HCT116 (cell line): ENCODE data around the gene TMEFF2. TPM values are rescaled to one million over a fixed set of nuclear protein-coding genes. Genes with fewer than 3 reads are reported as not detected.

Source experiments
- ATAC-seq: fragments of 200-7000 bp; cut with Tn5 transposase; 2 replicates; pipeline ENCODE4 v1.9.1; 2020; ENCODE audit warnings: mild to moderate bottlenecking, moderate library complexity
- BruUV-seq: library from RNA; stranded (reverse); fragments of 400-500 nt; replicated peaks from 2 replicates; lab custom pipeline; 2021; lab: Mats Ljungman, UMichigan
- CTCF ChIA-PET: fragments of 300-600 bp; sonication (Branson Sonifier 250); formaldehyde crosslinking; loops from one replicate; lab custom pipeline; 2021; ENCODE audit warnings: antibody characterized with exemption; lab: Charles Lee
- POLR2A ChIA-PET: fragments of 300-600, 350-600 bp; sonication (Branson Sonifier 250); formaldehyde crosslinking; loops from one replicate; lab custom pipeline; 2021; ENCODE audit warnings: antibody characterized with exemption; lab: Charles Lee
- RAD21 ChIA-PET, 2 experiments: fragments of 300-600 bp; sonication (Branson Sonifier 250); formaldehyde crosslinking; loops; one replicate each; lab custom pipeline; 2023; ENCODE audit warnings: low total read pairs in 2 of 2; ENCODE audit not compliant: uncharacterized antibody in 2 of 2, unreplicated experiment in 2 of 2, low non-redundant PET in 1 of 2; lab: Charles Lee
- DNase-seq: peaks from one replicate; pipeline ENCODE4 v3.0.0-alpha.2; 2010; ENCODE audit warnings: low read depth, low spot score
- H2AFZ ChIP-seq: fragments of 200-600 bp; shearing (Covaris generic), sonication (generic); 2 replicates; pipeline ENCODE4 v1.6.1; 2017; ENCODE audit warnings: low read depth, mixed run types, mixed read lengths, antibody characterized with exemption, low read length; ENCODE audit not compliant: poor library complexity, severe bottlenecking
- H3K27ac ChIP-seq: 2 replicates; pipeline ENCODE4 v1.5.1; 2012; ENCODE audit warnings: low read depth, low read length
- H3K27me3 ChIP-seq: fragments of 200-600 bp; sonication (generic); 2 replicates; pipeline ENCODE4 v1.6.1; 2016; ENCODE audit warnings: mixed run types, low read length, mixed read lengths; ENCODE audit not compliant: insufficient read depth
- H3K36me3 ChIP-seq, 2 experiments: fragments of 200-500 bp in 1 of 2; fragments of 200-600 bp in 1 of 2; sonication (Bioruptor generic) in 1 of 2; sonication (generic) in 1 of 2; 2 replicates each; pipeline versions ENCODE4 v1.5.1 to v1.6.1; 2014 to 2016; ENCODE audit warnings: low read length in 2 of 2, inconsistent platforms in 1 of 2, mixed read lengths in 1 of 2, mixed run types in 1 of 2; ENCODE audit not compliant: insufficient read depth in 2 of 2, control insufficient read depth in 1 of 2
- H3K4me1 ChIP-seq, 2 experiments: fragments of 200-600 bp in 1 of 2; sonication (generic) in 1 of 2; 2 replicates each; pipeline versions ENCODE4 v1.5.1 to v1.6.1; 2012 to 2017; ENCODE audit warnings: low read length in 2 of 2, inconsistent platforms in 1 of 2, mild to moderate bottlenecking in 1 of 2, mixed read lengths in 1 of 2, mixed run types in 1 of 2, moderate library complexity in 1 of 2; ENCODE audit not compliant: insufficient read depth in 2 of 2, control insufficient read depth in 1 of 2
- H3K4me2 ChIP-seq: fragments of 200-600 bp; sonication (generic); 2 replicates; pipeline ENCODE4 v1.6.1; 2017; ENCODE audit warnings: mixed run types, low read length, mixed read lengths
- H3K4me3 ChIP-seq, 2 experiments: fragments of 200-600 bp in 1 of 2; sonication (generic) in 1 of 2; replicated peaks in 1 of 2; 2 replicates each; pipeline ENCODE4 v1.5.1; 2011 to 2016; ENCODE audit warnings: low read length in 2 of 2, control low read depth in 1 of 2, low read depth in 1 of 2, mild to moderate bottlenecking in 1 of 2, mixed read lengths in 1 of 2, mixed run types in 1 of 2
- H3K79me2 ChIP-seq: fragments of 200-600 bp; sonication (generic); 2 replicates; pipeline ENCODE4 v1.6.1; 2017; ENCODE audit warnings: mild to moderate bottlenecking, mixed run types, low read length, moderate library complexity, mixed read lengths; ENCODE audit not compliant: insufficient read depth
- H3K9ac ChIP-seq: fragments of 200-600 bp; sonication (generic); 2 replicates; pipeline ENCODE4 v1.6.1; 2016; ENCODE audit warnings: low read length, mixed read lengths
- H3K9me2 ChIP-seq: fragments of 200-600 bp; sonication (generic), shearing (Covaris generic); 2 replicates; pipeline ENCODE4 v1.6.1; 2017; ENCODE audit warnings: mixed run types, mild to moderate bottlenecking, moderate library complexity; ENCODE audit not compliant: insufficient read depth
- H3K9me3 ChIP-seq, 2 experiments: fragments of 200-500 bp in 1 of 2; fragments of 200-600 bp in 1 of 2; sonication (Bioruptor generic) in 1 of 2; sonication (generic) in 1 of 2; 2 replicates each; pipeline ENCODE4 v1.6.1; 2014 to 2017; ENCODE audit warnings: low read length in 2 of 2, mixed read lengths in 2 of 2, inconsistent platforms in 1 of 2, low read depth in 1 of 2, mild to moderate bottlenecking in 1 of 2, mixed run types in 1 of 2, moderate library complexity in 1 of 2; ENCODE audit not compliant: control insufficient read depth in 1 of 2, insufficient read depth in 1 of 2
- H4K20me1 ChIP-seq: fragments of 200-600 bp; sonication (generic), shearing (Covaris generic); 2 replicates; pipeline ENCODE4 v1.6.1; 2017; ENCODE audit warnings: mixed run types, mild to moderate bottlenecking, moderate library complexity; ENCODE audit not compliant: insufficient read depth
- CBX3 ChIP-seq: IDR thresholded peaks from 2 replicates; pipeline ENCODE4 v1.6.1; 2012; ENCODE audit warnings: low read depth
- EZH2 ChIP-seq: fragments of 200-600 bp; sonication (generic); IDR thresholded peaks from 2 replicates; pipeline ENCODE4 v1.6.1; 2017; ENCODE audit warnings: antibody characterized with exemption, mixed run types
- POLR2AphosphoS5 ChIP-seq: IDR thresholded peaks from 2 replicates; pipeline ENCODE4 v1.6.1; 2011; ENCODE audit warnings: mild to moderate bottlenecking, low read depth, low read length, moderate library complexity
- SIN3A ChIP-seq: IDR thresholded peaks from 2 replicates; pipeline ENCODE4 v1.6.1; 2012; ENCODE audit warnings: low read depth
- YY1 ChIP-seq: IDR thresholded peaks from 2 replicates; pipeline ENCODE4 v1.6.1; 2011; ENCODE audit warnings: low read length, low read depth, moderate library complexity, mild to moderate bottlenecking; ENCODE audit not compliant: insufficient replicate concordance; ENCODE audit errors: extremely low read depth
- intact Hi-C: fragments of 100-400 bp; cut with micrococcal nuclease; formaldehyde crosslinking; loops from 2 replicates; pipeline ENCODE4 v1.10.0; 2022
- total RNA-seq: library from RNA; stranded (reverse); gene quantifications from one replicate; pipeline ENCODE4 v1.2.1, GENCODE V29; 2021; ENCODE audit not compliant: unreplicated experiment
- TF ChIP-seq, protein P1 (sequence below): IDR thresholded peaks from 2 replicates; pipeline ENCODE4 v1.6.1; 2012
- TF ChIP-seq, protein P2 (sequence below): IDR thresholded peaks from 2 replicates; pipeline ENCODE4 v1.6.1; 2011; ENCODE audit warnings: mild to moderate bottlenecking, low read length, moderate library complexity; ENCODE audit not compliant: insufficient replicate concordance; ENCODE audit errors: extremely low read depth
- TF ChIP-seq, protein P3 (sequence below): IDR thresholded peaks from 2 replicates; pipeline ENCODE4 v1.6.1; 2012

The TMEFF2 gene
- total RNA-seq, 1 experiment from 2014 or later = not detected

DNA sequence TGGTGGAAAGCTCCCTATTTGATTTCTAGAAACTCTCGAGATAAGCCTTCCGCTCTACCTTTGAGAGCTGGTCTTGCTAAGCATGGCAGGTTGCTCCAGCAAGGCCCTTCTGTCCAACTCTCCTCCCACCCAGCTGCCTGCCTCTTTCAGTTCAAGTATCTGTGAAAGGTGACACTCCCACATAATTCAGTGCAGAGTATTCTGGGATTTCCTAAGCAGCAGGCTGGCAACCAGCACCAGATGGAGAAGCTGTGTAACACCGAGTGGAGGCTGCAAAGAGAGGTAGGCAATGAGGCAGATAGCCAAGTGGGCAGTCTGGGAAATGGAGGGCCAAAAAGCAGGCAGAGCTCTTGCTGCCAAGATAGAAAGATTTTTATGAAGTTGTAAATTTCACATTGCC, 259.5 kb downstream of the TMEFF2 start:
- Histone ChIP-seq H4K20me1 (no peaks in the 10 kb centered on the region), H3K36me3 (no peaks in the 10 kb centered on the region), H3K27ac (no peak overlapping the region), H3K27me3 (no peaks in the 10 kb centered on the region), H3K9me3 (no peaks in the 10 kb centered on the region), H3K9me2 (no peaks in the 10 kb centered on the region), H3K79me2 (no peaks in the 10 kb centered on the region), H3K4me2 (no peak overlapping the region), H3K9ac (no peak overlapping the region), H3K4me3 (no peak overlapping the region)
- ChIA-PET POLR2A (no interaction called here), RAD21 (no interaction called here), CTCF (no interaction called here)
- intact Hi-C loops = no loop called here
- BruUV-seq = no TSS peak
- DNase-seq (no peak), ATAC-seq (no peak)
- TF ChIP-seq, protein P1, sequence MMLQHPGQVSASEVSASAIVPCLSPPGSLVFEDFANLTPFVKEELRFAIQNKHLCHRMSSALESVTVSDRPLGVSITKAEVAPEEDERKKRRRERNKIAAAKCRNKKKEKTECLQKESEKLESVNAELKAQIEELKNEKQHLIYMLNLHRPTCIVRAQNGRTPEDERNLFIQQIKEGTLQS = no peak
- TF ChIP-seq YY1 (no peak), EZH2 (no peak), SIN3A (no peak), CBX3 (no peak), POLR2AphosphoS5 (no peak)
- TF ChIP-seq, protein P2, sequence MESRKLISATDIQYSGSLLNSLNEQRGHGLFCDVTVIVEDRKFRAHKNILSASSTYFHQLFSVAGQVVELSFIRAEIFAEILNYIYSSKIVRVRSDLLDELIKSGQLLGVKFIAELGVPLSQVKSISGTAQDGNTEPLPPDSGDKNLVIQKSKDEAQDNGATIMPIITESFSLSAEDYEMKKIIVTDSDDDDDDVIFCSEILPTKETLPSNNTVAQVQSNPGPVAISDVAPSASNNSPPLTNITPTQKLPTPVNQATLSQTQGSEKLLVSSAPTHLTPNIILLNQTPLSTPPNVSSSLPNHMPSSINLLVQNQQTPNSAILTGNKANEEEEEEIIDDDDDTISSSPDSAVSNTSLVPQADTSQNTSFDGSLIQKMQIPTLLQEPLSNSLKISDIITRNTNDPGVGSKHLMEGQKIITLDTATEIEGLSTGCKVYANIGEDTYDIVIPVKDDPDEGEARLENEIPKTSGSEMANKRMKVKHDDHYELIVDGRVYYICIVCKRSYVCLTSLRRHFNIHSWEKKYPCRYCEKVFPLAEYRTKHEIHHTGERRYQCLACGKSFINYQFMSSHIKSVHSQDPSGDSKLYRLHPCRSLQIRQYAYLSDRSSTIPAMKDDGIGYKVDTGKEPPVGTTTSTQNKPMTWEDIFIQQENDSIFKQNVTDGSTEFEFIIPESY = no peak
- TF ChIP-seq, protein P3, sequence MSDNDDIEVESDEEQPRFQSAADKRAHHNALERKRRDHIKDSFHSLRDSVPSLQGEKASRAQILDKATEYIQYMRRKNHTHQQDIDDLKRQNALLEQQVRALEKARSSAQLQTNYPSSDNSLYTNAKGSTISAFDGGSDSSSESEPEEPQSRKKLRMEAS = no peak
- TF ChIP-seq, all 23 proteins: peak for 0
- Histone ChIP-seq H3K4me1 (no peaks in the 10 kb centered on the region), H2AFZ (no peak overlapping the region)
